ENCODE results near the gene TBC1D22A. TPM values are rescaled to one million over a fixed set of nuclear protein-coding genes. Genes with fewer than 3 reads are reported as not detected.

The TBC1D22A gene
- total RNA-seq, 1 donor from 2014 or later, result 33.0 TPM

DNA sequence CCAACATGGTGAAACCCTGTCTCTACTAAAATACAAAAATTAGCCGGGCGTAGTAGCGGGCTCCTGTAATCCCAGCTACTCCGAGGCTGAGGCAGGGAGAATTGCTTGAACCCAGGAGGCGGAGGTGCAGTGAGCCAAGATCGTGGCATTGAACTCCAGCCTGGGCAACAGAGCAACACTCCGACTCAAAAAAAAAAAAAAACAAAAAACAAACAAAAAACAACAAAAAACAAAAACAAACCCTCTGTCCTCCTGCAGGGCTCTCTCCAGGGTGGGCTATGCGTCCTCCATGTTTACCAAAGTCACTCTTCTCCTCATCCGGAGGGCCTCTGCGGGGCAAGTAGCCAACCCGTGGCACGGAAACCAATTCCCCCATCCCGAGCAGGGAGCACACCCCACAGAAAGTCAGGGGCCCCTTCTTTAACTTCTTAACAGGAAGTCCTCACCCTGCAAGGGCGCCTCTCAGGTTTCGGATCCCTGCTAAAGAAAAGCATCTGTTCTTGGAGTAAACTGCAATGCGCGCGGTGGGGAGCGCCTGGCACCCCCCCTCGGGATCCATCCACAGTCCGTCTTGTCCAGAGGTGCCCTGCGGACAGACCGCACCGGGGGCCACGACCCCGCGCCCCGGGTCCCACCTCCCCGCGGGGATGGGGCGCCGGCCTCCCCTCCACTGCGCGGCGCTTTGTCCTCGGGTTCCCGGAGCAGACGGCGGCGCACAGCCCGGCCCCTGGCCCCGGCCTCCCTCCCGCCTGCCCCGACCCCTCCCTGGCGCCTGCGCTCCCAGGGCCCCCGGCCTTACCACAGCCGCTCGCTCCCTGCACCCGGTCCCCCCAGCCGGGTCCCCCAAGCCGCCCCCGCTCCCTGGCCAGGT, 25.1 kb upstream of the TBC1D22A start:
- DNase-seq (ENCODE audit: low spot score), result no peak

DNA sequence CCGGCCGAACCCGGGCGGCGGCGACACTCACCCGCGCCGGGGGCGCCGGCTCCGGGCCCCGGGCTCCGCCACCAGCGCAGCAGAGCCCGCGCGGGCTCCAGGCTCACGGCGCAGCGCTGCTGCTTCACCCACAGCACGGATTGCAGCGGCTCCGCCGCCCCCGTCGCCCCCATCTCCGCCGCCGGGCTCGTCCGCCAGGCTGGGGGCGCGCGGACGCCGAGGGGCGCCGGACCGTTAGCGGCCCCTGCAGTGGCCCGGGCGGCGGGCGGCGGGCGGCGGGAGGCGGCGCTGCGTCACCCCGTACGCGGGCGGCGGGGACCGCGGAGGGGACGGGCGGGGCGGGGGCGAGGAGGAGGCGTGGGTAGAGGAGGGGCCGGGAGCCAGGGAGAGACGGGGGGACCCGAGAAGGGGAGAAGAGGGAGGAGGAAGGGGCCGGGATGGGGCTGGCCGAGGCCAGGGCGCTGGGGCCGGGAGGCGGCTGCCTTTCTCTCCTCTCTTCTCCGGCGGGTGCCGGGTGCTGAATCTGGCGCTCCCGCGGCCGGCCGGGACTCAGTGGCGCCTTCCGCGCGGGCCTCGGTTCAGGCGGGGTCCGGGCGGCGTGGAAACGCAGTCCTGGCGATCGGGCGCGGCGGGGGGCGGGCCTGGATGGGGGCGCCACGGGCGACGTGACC, 24.3 kb upstream of the TBC1D22A start, which contains the start of gene CERK:
TSS of gene CERK (minus strand) at position 277 of the 671 bp plus-strand sequence. CDS start at position 173, 104 bp downstream.
- peak; percentile 68 for DNase-seq (ENCODE audit: low spot score)

DNA sequence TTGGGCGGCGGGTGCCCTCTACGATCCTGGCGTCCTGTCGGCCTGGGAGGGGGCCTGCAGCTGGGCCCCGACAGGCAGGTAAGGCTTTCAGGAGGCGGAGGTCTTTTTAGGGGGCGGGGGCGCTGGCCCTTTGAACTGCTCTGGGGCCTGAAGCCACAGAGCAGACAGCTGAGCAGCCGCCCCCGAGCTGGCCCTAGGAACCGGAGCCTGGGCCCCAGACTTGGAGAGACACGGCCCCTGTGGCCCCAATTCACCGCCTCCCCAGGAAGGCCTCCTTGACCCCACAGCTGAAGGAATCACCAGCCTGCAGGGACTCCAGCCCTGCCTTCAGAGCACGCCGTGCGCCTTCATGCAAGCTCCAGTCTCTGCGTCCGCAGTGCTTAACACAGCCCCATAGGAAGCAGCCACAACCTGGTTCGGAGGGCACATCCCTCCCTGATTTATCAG, 23.8 kb upstream of the TBC1D22A start:
- DNase-seq (ENCODE audit: low spot score), result no peak

DNA sequence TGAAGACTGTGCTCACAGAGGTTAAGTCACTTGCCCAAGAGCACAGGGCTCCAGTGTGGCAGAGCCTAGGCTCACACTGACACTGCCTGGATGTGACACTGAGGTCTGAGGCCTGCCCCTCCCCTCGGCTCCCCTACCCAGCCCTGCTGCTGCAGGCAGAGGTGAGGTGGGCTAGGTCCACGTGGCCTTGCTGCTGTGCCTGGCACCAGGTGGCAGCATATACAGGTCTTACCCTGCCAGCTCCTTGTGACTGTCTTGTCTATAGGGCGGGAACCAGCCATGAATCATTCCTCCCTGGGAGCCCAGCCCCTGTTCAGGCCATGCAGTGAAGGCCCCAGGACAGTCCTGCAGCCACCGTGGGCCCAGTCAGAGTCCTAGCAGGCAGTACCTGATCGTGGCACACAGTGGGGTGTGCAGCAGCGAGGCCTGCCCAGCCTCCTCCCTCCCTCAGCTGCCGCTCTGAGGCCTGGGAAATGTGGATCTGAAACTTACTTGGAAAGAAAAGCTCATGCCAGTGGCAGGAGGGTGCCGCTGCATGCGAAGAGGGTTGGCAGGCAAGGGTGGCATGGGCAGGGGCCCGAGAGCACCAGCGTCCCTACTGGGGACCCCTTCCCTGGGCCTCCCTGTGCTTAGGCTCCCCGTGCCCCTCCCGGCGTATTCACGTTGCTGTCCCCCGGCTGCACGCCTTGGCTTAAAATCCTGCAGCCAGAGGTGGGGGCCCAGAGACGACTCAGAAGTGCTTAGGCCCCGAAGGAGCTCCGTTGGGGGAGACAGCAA, 23.2 kb upstream of the TBC1D22A start:
- DNase-seq (ENCODE audit: low spot score), result no peak

DNA sequence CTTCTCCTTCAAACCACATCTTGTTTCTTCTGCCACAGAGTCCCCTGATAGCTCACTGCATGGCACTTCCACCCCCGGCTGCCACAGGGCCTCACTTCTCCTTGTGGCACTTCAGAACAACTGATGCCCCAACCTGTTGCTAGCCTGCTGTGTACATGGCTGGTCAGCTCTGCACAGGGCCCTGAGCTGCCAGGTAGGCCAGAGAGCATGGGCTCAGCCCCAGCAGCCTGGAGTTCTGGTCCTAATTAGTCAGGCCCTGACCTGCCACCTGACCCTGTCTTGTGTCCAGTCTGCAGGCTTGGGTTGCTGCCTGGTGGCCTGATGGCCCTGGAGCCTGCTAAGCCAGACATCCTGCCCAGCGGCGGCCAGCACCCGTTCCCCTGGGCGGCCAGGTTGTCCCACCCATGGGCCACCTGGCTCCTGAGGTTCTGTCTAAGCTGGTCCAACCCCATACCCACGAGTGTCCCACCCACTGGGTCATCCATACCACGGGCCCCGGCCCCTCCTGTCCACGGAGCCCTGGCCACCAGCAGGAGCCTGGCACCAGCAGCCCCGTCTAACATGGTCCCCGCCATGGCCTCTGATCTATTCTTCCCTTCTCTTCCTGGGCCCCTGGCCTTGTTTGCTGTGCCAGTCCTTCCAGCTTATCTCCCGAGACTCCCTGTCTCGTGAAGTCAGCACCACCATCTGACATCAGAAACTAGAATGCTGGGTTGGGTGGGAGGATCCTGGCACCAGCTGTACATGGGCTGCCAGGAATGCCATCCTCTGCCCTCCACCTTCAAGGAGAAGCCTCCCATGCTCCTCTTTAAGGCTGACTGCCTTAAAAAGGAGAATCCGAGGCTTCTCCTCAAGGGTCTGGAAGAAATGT, 21.3 kb upstream of the TBC1D22A start:
- DNase-seq (ENCODE audit: low spot score), result no peak

DNA sequence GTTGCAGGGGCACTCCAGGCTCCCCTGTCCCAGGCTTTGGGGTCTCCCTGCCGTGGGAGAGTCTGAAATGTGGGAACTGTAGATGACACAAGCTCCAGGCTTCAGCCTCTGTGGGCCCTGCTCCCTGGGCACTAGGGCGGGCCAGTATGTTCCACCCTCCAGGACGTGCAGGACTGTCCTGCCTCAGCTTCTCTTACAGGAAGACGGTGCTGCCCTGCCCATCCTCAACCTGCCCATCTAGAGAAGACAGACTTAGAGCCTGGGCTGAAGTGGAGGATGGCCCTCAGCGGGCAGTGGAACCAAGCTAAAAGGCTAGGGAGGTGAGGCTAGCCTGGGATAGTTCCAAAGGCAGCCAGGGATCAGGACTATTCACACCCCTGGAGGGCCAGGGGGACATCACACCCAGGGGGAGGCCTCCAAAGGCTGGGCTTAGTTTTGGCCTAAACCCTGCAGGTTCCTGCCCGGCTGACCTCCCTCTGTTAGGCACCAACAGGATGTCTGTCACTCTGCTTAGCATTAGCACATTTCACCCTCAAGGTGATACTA, 20.4 kb upstream of the TBC1D22A start:
- DNase-seq (ENCODE audit: low spot score), result no peak

DNA sequence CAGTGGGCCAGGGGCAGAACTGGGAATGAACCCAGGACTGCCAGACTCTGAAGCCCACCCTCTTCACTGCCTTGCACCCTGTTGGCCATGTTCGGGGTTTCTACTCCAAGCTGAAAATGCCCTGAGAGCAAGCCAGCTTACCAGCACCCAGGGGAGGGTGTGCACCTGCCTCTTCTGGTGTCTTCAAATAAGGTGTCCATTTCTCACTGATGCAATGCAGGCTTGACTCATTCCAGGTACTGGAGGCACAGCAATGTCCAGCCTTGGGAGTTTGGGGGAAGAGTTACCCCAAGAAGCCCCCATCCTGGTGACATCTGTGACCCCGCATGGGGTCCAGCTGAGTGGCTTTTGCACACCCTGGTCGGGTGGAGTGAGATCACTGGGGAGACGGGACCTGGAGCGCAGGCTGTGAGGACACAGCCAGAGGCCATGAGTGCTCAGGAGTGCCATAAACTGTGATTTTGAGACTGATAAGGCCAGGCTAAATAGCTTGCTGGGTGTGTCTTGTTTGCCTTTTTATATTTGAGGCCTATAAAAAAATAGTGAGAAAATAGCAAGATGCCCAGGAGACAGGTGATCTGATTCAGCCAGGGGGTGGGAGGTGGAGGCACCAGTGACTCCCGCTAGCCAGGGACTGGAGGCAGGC, 19.8 kb upstream of the TBC1D22A start:
- no peak for DNase-seq (ENCODE audit: low spot score)

DNA sequence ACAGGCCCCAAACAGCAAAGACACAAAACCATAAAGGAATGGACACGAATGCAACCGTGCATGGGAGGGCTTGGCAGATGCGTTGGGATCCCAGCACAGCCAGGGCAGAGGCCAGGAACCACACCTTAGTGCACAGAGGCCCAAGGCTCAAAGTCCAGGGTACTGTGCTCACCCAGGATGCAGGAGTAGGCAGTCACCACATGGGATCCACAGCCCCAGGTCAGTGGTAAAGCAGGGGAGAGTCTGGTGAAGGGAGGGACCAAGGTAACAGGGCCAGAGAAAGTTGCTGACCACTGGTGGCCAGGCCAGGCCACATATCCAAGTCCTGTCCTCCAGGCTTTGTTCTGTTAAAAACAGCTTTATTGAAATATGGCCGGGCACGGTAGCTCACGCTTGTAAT, 17.9 kb upstream of the TBC1D22A start:
- DNase-seq (ENCODE audit: low spot score), result peak; percentile 73

DNA sequence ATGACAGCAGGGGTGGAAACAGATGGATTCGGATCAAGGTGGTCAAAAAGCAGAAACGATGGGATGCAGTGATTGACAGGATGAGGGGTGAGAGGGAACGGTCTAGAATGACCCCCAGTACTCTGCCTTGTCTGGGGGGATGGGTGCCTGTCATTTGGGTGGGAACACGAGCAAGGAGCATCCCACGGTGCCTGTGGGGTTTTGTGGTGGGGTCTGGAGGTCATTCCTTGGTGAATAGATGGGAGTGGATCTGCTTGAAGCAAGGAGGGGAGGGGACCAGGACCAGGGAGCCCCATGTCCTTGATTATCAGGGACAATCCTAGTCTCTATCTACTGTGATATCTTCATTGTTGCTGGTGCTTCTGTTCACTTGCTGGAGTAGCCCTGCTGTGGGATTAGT, 16.3 kb upstream of the TBC1D22A start:
- no peak for DNase-seq (ENCODE audit: low spot score)

DNA sequence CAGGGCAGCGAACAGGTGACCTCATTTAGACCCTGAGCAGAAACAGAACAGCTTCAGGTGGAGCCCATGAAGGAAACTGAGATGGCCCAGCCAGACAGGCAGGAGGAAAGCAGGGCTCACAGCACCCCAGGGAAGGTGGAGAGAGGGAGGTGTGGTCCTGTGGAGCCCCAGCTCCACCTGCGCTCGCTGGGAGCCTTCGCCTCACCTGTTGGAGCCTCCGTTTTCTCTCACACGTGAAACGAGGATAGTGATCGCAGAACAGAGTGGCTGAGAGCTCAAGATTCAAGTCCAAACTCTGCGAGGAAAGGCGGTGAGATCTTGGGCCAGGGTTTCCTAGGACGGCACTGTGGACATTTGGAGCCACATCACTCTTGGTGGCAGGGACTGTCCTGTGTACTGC, 15.8 kb upstream of the TBC1D22A start:
- DNase-seq (ENCODE audit: low spot score), result no peak

DNA sequence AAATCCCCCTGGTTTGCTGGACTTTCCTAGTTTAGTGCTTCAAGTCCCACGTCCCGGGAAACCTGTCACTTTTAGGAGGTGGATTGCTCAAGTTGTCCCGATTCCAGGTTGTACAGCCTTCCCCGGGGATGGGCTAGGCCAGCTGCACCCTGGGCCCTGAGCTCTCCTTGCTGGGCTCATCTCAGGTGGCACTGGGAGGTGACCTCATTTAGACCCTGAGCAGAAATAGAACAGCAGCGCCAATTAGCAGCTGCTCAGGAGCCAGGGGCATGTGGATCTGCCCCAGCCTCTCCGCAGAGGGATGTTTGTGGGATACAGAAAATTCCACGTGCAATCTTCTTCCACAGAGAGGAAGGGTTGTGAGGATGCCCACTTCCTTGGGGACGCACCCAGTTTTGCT, 14.8 kb upstream of the TBC1D22A start:
- no peak for DNase-seq (ENCODE audit: low spot score)

DNA sequence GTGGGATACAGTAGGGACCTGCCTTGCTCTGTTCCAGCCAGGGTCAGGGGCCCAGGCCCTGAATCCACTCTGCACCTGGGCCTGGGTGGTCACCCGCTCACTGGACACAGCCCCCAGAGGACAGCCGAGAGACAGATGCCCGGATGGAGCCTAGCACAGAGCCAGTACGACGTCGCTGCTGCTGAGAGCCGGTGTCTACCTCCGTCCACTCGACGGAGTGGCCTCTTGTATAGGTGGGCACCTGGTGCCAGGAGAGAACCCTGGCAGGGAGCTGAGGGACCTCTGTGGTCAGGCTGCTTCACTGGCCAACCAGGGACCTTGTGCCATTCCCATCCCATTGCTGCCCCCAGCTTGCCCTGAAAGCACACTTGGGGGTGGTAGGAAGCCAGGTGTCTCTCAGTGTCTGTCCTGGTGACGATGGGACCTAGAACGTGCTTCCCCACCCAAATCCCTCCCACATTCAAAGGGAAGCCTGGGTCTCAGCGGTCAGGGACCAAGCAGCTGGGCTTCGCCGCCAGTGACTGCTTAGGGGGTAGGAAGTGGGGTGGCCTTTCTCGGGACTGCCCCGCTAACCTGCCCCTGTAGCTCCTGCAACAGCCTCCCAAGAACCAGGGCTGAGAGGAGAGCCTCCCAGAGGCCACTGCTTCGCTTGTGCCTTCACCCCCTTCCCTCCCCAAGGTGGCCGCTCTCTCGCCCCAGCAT, 14.1 kb upstream of the TBC1D22A start:
- DNase-seq (ENCODE audit: low spot score), result no peak

DNA sequence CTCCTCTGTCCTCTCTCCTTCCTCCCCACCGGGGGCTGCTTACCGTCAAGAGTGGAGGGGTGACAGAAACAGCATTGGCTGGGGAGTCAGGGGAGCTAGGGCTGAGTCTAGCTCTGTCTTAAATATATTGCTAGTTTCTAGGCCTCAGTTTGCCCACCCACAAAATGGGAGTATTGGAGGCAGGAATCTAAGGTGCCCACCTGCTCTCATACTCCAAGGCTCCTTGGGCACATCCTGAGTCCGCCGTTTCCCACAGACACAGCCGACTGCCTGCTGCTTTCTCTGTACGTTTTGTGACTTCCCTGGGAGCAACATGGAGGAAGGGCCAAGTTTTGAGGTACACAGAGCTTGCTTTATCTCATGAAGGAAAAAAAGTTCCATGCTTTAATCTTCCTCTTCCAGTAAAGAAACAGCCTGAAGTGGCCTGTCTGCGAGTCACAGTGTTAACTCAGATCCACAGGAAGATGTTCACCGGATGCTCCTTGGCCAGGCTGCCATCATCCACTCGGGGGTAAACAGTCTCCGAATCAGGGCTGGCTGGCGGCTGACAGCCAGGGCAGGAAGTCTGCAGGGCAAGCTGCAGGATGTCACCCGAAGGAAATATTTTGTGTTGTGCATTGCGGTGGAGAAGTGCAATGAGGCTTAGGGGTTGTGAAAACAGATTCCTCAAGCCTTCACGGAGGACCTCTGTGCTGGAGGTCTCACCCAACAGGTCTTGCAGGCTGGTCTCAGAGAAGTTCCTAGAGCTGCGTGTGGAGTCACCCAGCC, 13.4 kb upstream of the TBC1D22A start:
- DNase-seq (ENCODE audit: low spot score), result no peak

DNA sequence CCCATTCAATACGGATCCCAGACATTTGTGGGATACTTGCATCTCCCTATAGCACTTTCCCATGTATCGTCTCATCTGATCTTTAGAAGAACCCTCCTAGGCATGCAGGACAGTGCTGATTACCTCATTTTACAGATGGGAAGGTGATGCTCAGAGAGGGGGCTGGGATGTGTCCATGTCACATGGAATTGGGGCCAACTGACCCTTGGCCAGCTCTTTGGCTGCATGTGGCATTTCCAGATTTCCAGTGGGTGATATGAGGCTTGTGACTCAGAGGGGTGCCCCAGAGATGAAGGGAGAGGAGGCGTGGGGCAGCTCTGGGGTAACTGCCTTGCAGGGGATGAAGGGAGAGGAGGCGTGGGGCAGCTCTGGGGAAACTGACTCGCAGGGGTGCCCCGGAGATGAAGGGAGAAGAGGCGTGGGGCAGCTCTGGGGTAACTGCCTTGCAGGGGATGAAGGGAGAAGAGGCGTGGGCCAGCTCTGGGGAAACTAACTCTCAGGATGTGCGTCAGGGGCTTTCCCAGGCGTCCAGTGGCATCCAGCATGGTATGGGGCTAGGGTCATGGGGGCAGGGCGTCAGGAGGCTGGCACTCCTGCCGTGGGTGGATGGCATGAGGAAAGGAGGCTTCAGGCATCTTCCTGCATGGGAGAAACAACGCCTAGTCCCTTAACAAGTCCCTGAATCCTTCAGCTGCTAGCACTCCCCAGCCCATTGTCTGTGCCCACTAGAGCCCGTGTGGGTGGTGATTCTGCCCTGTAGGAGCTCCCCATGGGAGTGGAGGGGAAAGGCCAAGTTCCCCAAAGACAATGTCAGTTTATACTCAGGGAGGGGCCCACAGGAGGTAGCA, 12.5 kb upstream of the TBC1D22A start:
- DNase-seq (ENCODE audit: low spot score), result no peak

DNA sequence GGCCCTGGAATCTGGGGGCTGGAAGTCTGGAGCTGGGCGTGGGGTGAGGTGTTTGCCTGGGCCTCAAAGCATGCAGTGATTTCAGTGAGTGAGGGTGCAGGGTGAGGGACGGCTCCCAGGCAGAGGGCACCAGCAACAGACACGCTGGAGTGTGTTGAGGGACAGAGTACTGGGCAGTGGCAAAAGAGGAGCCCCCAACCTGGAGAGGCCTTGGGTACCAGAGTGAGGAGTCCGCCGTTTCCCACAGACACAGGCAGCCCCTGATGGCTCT, 12.0 kb upstream of the TBC1D22A start:
- DNase-seq (ENCODE audit: low spot score), result no peak

DNA sequence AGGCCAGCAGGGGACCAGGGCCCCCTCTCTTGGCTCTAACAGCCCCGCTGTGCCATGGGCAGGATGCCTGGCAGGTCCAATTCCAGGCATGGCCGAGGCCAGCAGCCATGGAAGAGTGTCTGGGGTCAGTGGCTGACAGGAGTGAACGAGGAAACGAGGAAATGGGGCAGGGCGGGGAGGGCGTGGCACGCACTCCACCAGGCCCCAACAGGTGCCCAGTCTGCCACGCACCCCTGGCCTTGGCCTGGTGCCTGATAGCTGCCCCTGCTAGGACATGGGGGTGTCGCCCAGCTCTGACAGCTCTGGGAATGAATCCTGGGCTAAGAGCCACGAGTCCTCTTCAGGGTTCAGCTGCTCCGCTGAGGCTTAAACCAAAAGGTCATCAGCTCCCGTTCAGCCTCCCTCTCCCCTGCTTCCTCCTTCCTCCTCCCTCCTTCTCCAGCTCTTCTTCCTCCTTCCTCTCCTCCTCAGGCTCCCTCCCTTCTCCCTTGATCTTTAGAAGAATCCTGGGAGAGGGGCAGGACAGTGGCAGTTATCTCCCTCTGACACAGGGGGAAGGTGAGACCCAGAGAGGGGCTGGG, 11.5 kb upstream of the TBC1D22A start:
- no peak for DNase-seq (ENCODE audit: low spot score)

DNA sequence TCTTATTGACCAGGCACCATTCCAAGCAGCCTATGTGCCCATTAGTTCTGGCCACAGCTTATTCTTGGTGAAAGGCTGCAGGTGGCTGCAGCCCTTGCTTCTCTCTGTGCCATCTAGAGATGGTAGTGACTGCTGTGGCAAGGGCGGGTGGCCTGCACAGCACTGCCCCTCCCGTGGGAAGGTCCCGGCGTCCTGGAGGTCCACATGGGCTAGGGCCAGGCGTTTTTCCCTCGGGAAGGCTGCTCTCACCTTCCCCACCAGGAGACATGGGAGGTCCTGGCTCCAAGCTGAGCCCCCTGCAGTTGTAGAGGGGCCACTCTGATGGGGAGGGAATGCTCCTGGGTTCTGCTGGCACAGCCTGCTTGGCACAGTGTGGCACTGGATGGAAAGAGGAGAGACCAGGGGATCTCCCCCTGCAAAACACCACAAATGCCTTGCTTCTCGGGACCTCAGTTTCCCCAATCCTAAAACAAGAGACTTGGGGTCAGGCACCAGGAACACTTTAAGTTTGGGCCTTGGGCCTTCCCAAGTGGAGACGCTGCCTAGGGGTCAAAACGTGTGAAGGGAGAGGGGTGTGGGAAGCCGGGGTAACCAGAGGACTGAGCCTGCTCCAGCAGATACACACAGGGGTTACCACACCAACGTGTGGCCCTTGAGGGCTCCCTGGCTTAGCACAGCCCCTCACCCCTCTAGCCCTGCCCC, 10.0 kb upstream of the TBC1D22A start:
- DNase-seq (ENCODE audit: low spot score), result no peak

DNA sequence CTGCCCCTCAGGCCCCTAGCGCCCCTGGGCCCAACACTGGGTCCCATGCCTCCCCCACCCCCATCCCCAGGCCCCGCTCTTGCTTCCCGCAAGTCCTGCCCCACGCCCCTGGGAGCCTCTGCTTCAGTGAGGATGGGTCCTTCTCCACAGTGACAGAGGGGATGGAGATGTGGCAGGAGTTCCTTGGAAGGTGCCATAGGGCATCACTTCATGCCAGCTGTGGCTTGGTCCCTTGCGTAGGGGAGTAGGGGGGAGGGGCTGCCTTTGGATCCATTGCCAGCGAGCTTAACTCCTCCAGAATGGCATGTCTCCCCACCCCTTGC, 9.5 kb upstream of the TBC1D22A start:
- DNase-seq (ENCODE audit: low spot score), result no peak
